Esophagus squamous epithelium (tissue), 4 donors: Measurements from ENCODE around the gene GREB1.

Source experiments
- POLR2A ChIP-seq, 4 donors: fragments of 450-650 bp; IDR thresholded peaks; one replicate each; pipeline ENCODE4 v1.6.1; 2017; ENCODE audit warnings: antibody characterized with exemption in 4 of 4, mild to moderate bottlenecking in 4 of 4, moderate library complexity in 3 of 4
- TF ChIP-seq, protein P1 (sequence below), 6 experiments: fragments of 450-650 bp in 4 of 6; fragments of 200-600 bp in 2 of 6; sonication (generic) in 2 of 6; IDR thresholded peaks; one replicate each; pipeline ENCODE4 v1.5.1; 2016 to 2019; ENCODE audit warnings: antibody characterized with exemption in 6 of 6, mild to moderate bottlenecking in 4 of 6, moderate library complexity in 4 of 6

DNA sequence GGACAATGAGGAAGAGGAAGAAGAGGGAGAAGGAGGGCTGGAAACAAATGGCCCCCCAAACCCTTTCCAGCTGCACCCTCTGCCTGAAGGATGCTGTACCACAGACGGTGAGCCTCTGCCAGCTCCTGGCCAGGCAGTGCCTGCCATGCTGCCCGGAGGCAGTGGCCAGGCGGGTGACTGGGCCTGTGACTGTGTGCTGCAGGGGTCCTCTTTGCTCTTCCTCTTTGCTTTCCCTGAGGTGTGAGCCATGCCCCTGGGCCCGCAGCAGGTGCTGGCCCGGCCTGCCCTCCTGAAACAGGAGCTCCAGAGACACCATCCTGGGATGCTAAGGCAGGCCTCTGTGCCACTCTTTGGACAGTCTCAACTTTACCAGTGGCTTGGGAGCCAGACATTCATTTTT, 28.6 kb downstream of the GREB1 start:
- TF ChIP-seq, protein P1, sequence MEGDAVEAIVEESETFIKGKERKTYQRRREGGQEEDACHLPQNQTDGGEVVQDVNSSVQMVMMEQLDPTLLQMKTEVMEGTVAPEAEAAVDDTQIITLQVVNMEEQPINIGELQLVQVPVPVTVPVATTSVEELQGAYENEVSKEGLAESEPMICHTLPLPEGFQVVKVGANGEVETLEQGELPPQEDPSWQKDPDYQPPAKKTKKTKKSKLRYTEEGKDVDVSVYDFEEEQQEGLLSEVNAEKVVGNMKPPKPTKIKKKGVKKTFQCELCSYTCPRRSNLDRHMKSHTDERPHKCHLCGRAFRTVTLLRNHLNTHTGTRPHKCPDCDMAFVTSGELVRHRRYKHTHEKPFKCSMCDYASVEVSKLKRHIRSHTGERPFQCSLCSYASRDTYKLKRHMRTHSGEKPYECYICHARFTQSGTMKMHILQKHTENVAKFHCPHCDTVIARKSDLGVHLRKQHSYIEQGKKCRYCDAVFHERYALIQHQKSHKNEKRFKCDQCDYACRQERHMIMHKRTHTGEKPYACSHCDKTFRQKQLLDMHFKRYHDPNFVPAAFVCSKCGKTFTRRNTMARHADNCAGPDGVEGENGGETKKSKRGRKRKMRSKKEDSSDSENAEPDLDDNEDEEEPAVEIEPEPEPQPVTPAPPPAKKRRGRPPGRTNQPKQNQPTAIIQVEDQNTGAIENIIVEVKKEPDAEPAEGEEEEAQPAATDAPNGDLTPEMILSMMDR (IDR thresholded peaks at IDR 0.05): no peak
- no peak for TF ChIP-seq POLR2A (IDR thresholded peaks at IDR 0.05)
